ENCODE measurements around the gene CWH43. TPM values are rescaled to one million over a fixed set of nuclear protein-coding genes. Genes with fewer than 3 reads are reported as not detected.
"Not testable (repeated sequence)": the region's sequence is repeated elsewhere in the genome, so short reads cannot be mapped to it uniquely, and the experiment has no call there.

Gene CWH43
- total RNA-seq, 4 donors from 2014 or later = 5.3 to 27.4 (median 18.8) TPM

GRCh38 chr4:49108183-49108978 lies 122.3 kb downstream of the CWH43 start:
- H3K4me1 ChIP-seq; H3K9me3 ChIP-seq; H3K27me3 ChIP-seq; DNase-seq; intact Hi-C loops (cut with DNase I); H3K4me3 ChIP-seq (replicated peaks in 1 of 3); H3K27ac ChIP-seq; H3K36me3 ChIP-seq: not testable (repeated sequence)
- WGBS, 2 donors = 52 to 55% methylated on average over 16 to 17 of the region's 17 CpGs

DNA sequence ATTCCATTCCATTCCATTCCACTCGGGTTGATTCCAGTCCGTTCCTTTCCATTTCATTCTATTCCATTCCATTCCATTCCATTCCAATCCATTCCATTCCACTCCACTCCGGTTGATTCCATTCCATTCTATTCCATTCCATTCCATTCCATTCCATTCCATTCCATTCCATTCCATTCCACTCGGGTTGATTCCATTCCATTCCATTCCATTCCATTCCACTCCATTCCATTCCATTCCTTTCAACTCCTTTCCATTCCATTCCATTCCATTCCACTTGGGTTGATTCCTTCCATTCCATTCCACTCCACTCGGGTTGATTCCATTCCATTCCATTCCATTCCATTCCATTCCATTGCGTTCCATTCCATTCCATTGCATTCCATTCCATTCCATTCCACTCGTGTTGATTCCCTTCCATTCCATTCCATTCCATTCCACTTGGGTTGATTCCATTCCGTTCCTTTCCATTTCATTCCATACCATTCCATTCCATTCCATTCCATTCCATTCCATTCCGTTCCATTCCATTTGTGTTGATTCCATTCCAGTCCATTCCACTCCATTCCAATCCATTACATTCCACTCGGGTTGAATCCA lies 123.6 kb downstream of the CWH43 start:
- H3K4me3 ChIP-seq (replicated peaks in 1 of 3); H3K27me3 ChIP-seq; H3K36me3 ChIP-seq; intact Hi-C loops (cut with DNase I); DNase-seq; H3K9me3 ChIP-seq; H3K27ac ChIP-seq; H3K4me1 ChIP-seq: not testable (repeated sequence)
- WGBS, 2 donors = 47 to 49% methylated on average over 10 of the region's 10 CpGs

DNA sequence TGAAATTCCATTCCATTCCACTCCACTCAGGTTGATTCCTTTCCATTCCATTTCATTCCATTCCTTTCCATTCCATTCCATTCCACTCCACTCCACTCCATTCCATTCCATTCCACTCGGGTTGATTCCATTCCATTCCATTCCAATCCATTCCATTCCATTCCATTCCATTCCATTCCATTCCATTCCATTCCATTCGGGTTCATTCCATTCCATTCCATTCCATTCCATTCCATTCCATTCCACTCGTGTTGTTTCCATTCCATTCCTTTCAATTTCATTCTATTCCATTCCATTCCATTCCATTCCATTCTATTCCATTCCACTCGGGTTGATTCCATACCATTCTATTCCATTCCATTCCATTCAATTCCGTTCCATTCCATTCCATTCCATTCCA lies 124.5 kb downstream of the CWH43 start:
- H3K9me3 ChIP-seq; DNase-seq; H3K27me3 ChIP-seq; H3K36me3 ChIP-seq; H3K27ac ChIP-seq; H3K4me3 ChIP-seq (replicated peaks in 1 of 3); H3K4me1 ChIP-seq; intact Hi-C loops (cut with DNase I): not testable (repeated sequence)
- 63 to 66% methylated on average over 5 of the region's 5 CpGs for WGBS, 2 donors

Small RNAs within 50 kb of the gene (small RNA-seq; reads per million reads assigned to genes)
- not detected for gene AC020593.1

Other genes with a start within 250 kb of the CWH43 start
- 10 to 100 TPM; 48.7 to 90.4 (median 67.8) TPM for gene FRYL, start 206.0 kb upstream of the CWH43 start, total RNA-seq
- 100 to 1,000 TPM; 150 to 273 (median 213) TPM for gene OCIAD1, start 155.2 kb upstream of the CWH43 start, total RNA-seq
- 10 to 100 TPM; 22.0 to 56.1 (median 41.6) TPM for gene OCIAD2, start 79.5 kb upstream of the CWH43 start, total RNA-seq